ENCODE measurements around the gene DTD2. TPM values are rescaled to one million over a fixed set of nuclear protein-coding genes. Genes with fewer than 3 reads are reported as not detected.

Gene DTD2
- total and polyA plus RNA-seq, 9 of the 15 experiments (the other 6 are each of a cell fraction or from before 2014, with no cell fraction given) = 3.8 to 24.1 (median 15.2) TPM

GRCh38 chr14:31477248-31477647 lies 19.9 kb upstream of the DTD2 start:
- H3K9ac ChIP-seq (ENCODE audit: insufficient read depth in 1 of 2, low read depth in 2 of 2, low read length in 2 of 2) = no peak overlapping the region
- no peak for DNase-seq (ENCODE audit: extremely low read depth in 1 of 4, low spot score in 3 of 4)
- H3K36me3 ChIP-seq (ENCODE audit: control insufficient read depth, insufficient read depth, low read length) = no peaks in the 10 kb centered on the region
- H3K27me3 ChIP-seq (ENCODE audit: control insufficient read depth in 2 of 2, insufficient read depth in 2 of 2, low read length in 2 of 2) = peaks cover 0 to 3% of the 10 kb centered on the region in 2 experiments; a peak in 1 of 5 replicates
- H4K20me1 ChIP-seq (replicated peaks; ENCODE audit: control insufficient read depth, insufficient read depth, low read length) = no peaks in the 10 kb centered on the region
- whole genome bisulfite sequencing (ENCODE audit: insufficient coverage, low coverage, missing lambda C conversion rate) = 14% methylated on average over 6 of the region's 6 CpGs
- ChIA-PET POLR2A (no interaction called here), CTCF (ENCODE audit: low intra/inter-chr PET ratio) (no interaction called here)
- H3K9me1 ChIP-seq (ENCODE audit: control insufficient read depth, insufficient read depth, low read length) = no peaks in the 10 kb centered on the region
- no peak overlapping the region for H3K4me3 ChIP-seq
- H3K79me2 ChIP-seq (ENCODE audit: control insufficient read depth, insufficient read depth, low read length) = no peaks in the 10 kb centered on the region
- no peak for TF ChIP-seq ZKSCAN8 (CRISPR knock-in tag; IDR thresholded peaks at IDR 0.05)
- TF ChIP-seq PRMT5 (CRISPR knock-in tag; IDR thresholded peaks at IDR 0.05) = no peak
- TF ChIP-seq NR2C2 (CRISPR knock-in tag; IDR thresholded peaks at IDR 0.05) = no peak
- no peak for TF ChIP-seq NR2C2 (tag; IDR thresholded peaks at IDR 0.05)
- TF ChIP-seq, protein P1, sequence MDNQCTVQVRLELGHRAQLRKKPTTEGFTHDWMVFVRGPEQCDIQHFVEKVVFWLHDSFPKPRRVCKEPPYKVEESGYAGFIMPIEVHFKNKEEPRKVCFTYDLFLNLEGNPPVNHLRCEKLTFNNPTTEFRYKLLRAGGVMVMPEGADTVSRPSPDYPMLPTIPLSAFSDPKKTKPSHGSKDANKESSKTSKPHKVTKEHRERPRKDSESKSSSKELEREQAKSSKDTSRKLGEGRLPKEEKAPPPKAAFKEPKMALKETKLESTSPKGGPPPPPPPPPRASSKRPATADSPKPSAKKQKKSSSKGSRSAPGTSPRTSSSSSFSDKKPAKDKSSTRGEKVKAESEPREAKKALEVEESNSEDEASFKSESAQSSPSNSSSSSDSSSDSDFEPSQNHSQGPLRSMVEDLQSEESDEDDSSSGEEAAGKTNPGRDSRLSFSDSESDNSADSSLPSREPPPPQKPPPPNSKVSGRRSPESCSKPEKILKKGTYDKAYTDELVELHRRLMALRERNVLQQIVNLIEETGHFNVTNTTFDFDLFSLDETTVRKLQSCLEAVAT (IDR thresholded peaks at IDR 0.05) = no peak
- no peak for TF ChIP-seq FOXP4 (CRISPR knock-in tag; IDR thresholded peaks at IDR 0.05; ENCODE audit: borderline replicate concordance)
- TF ChIP-seq ELF1 (tag; IDR thresholded peaks at IDR 0.05) = no peak
- TF ChIP-seq PTTG1 (tag; IDR thresholded peaks at IDR 0.05; ENCODE audit: low read depth) = no peak
- TF ChIP-seq ZNF668 (CRISPR knock-in tag; IDR thresholded peaks at IDR 0.05) = no peak
- TF ChIP-seq ZZZ3 (IDR thresholded peaks at IDR 0.05) = no peak
- TF ChIP-seq IRF9 (tag; IDR thresholded peaks at IDR 0.05) = no peak
- no peak for TF ChIP-seq U2AF2 (optimal IDR thresholded peaks at IDR 0.05; ENCODE audit: low read depth, low read length)
- no peak for ATAC-seq
- no peak overlapping the region for H2AFZ ChIP-seq (ENCODE audit: low read depth, low read length)
- FAIRE-seq = no peak
- no TSS peak for BruUV-seq (replicated peaks)
- H3K4me2 ChIP-seq (ENCODE audit: insufficient read depth, low read length) = no peak overlapping the region
- H3K4me1 ChIP-seq (replicated peaks in 1 of 2; ENCODE audit: control insufficient read depth in 2 of 2, insufficient read depth in 2 of 2, low read length in 2 of 2) = no peaks in the 10 kb centered on the region
- in situ Hi-C loops (cut with MboI) = no loop called here
- H3K27ac ChIP-seq (ENCODE audit: extremely low read depth, low read depth, low read length) = no peak overlapping the region
- H3K9me3 ChIP-seq (replicated peaks; ENCODE audit: control insufficient read depth, insufficient read depth, low read depth, low read length) = no peaks in the 10 kb centered on the region
- intact Hi-C loops (cut with micrococcal nuclease) = no loop called here
